Testis (tissue), 3 donors: ENCODE data around the gene RBM28. TPM values are rescaled to one million over a fixed set of nuclear protein-coding genes. Genes with fewer than 3 reads are reported as not detected.

Source experiments
- DNase-seq: peaks from one replicate; pipeline ENCODE4 v3.0.0-alpha.2; 2019
- H3K27ac ChIP-seq, 2 donors: fragments of 200-600 bp; sonication (generic); one replicate each; pipeline ENCODE4 v1.5.1; 2019
- H3K27me3 ChIP-seq: fragments of 200-600 bp; sonication (generic); one replicate; pipeline ENCODE4 v1.5.1; 2019
- H3K36me3 ChIP-seq: fragments of 200-600 bp; sonication (generic); one replicate; pipeline ENCODE4 v1.5.1; 2017; ENCODE audit warnings: low read depth; ENCODE audit errors: missing control alignments
- H3K4me1 ChIP-seq: fragments of 200-600 bp; sonication (generic); one replicate; pipeline ENCODE4 v1.5.1; 2019
- H3K4me3 ChIP-seq, 2 donors: fragments of 200-600 bp; sonication (generic); one replicate each; pipeline ENCODE4 v1.5.1; 2017 to 2019
- H3K9me3 ChIP-seq: fragments of 200-600 bp; sonication (generic); one replicate; pipeline ENCODE4 v1.5.1; 2017
- CTCF ChIP-seq, 3 experiments: fragments of 450-650 bp in 2 of 3; fragments of 200-600 bp in 1 of 3; sonication (generic) in 1 of 3; IDR thresholded peaks; one replicate each; pipeline ENCODE4 v1.5.1; 2016 to 2019; ENCODE audit warnings: antibody characterized with exemption in 3 of 3, mild to moderate bottlenecking in 2 of 3, moderate library complexity in 1 of 3
- POLR2A ChIP-seq: fragments of 450-650 bp; IDR thresholded peaks from one replicate; pipeline ENCODE4 v1.6.1; 2017; ENCODE audit warnings: antibody characterized with exemption, mild to moderate bottlenecking, moderate library complexity
- WGBS, 2 donors: methylation state at CpG; one replicate each; pipeline ENCODE4 v1.1.5; 2018; 5-methylcytosine and 5-hydroxymethylcytosine counted together
- intact Hi-C: fragments of 100-400 bp; cut with DNase I; formaldehyde crosslinking; loops from one replicate; pipeline ENCODE4 v1.15.1; 2023; ENCODE audit warnings: low total_unique reads
- polyA plus RNA-seq: library from polyadenylated mRNA; stranded (reverse); fragments of 350-450 nt; fragmentation: Illumina TruSeq; extraction: RNeasy Lipid Tissue Mini Kit (QIAGEN cat#74804); gene quantifications from one replicate; pipeline ENCODE4 v1.2.3, GENCODE V29; 2014; ENCODE audit warnings: low read depth, low replicate concordance; ENCODE audit not compliant: insufficient read depth
- total RNA-seq, 2 donors: library from RNA; depleted of rRNA; stranded (reverse); fragments of >200 nt; gene quantifications; one replicate each; pipeline ENCODE4 v1.2.3, GENCODE V29; 2016

The RBM28 gene
- total and polyA plus RNA-seq, 3 donors from 2014 or later, result 25.7 to 58.3 (median 54.5) TPM

DNA sequence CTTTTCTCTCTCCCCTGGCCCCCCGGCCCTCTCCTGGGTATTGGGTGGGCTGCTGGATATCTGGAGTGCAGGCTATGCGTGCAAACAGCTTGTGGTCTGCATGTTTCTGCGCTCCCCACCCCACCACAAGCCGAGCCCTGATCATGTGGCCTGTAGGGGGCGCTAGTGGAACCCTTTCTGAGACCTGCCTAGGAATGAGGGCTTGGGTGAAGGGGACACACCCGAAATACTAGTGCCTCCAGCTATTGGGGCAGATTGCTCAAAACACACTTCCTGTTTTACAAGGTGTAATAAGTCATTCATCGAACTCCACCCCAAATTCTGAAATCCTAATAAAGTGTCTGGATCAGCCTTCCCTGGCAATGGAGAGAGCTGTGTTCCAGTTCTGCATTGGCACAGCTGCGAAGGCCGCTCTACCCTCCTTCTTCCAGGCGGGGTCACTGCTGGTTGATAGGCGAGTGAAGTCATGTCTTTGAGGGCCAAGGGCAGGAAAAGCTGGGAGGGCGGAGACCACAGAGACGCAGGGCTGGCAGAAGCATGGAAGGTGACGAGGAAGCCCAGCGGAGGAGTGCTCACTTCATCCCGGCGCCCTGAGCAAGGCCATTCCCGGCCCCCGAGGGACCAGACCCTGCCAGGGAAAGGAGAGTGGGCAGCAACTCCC lies 37.6 kb upstream of the RBM28 start:
- Histone ChIP-seq H3K36me3 (no peaks in the 10 kb centered on the region), H3K9me3 (no peaks in the 10 kb centered on the region), H3K4me1 (no peaks in the 10 kb centered on the region), H3K4me3 (no peak overlapping the region), H3K27ac (no peak overlapping the region), H3K27me3 (no peaks in the 10 kb centered on the region)
- 74 to 76% methylated on average over 16 to 19 of the region's 19 CpGs for whole genome bisulfite sequencing, 2 donors
- intact Hi-C loops, result no loop called here
- TF ChIP-seq POLR2A (no peak), CTCF (IDR thresholded peaks at IDR 0.05) (peak in 1 of 3 experiments; percentile 69)
- DNase-seq, result peak; percentile 46

- WGBS, 2 donors, result 89 to 100% methylated on average over 1 to 3 of the region's 3 CpGs
- intact Hi-C loops, result no loop called here
- H3K4me3 ChIP-seq, result no peak overlapping the region
- H3K9me3 ChIP-seq, result no peaks in the 10 kb centered on the region
- H3K36me3 ChIP-seq, result no peaks in the 10 kb centered on the region
- no peak for DNase-seq
- no peaks in the 10 kb centered on the region for H3K27me3 ChIP-seq
- TF ChIP-seq POLR2A, result no peak
- no peak for TF ChIP-seq CTCF (IDR thresholded peaks at IDR 0.05)
- no peak overlapping the region for H3K27ac ChIP-seq
- no peaks in the 10 kb centered on the region for H3K4me1 ChIP-seq
These were observed 36.9 kb upstream of the RBM28 start for GRCh38 chr7:128380483-128381106.

DNA sequence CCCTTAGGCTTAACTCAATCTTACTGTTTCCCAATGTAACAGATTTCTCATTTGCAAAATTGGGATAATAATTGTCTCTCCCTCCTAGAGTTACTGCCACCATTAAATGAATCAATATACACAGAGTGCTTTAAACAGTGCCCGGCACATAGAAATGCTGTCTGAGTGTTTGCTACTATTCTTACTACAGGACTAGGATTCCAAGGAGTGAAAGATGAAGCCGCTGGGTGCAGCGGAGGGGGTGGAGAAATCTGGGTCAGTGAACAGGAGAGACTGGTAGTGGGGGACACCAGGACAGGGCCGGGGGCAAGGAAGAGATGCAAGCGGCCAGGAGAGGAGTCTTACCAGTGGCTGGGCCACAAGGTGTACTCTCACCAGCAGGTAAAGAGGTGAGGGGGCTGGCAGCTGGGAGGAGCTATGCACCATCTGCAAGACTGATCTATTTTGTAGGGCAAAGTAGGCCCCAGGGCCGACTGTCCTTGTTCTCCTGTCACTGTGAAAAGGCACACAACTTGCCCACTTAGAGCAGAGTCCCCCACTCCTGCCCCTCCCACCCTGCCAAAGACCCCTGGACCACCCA lies 36.3 kb upstream of the RBM28 start:
- H3K27ac ChIP-seq, result no peak overlapping the region
- DNase-seq, result no peak
- TF ChIP-seq CTCF (IDR thresholded peaks at IDR 0.05) (no peak), POLR2A (no peak)
- no peaks in the 10 kb centered on the region for H3K36me3 ChIP-seq
- H3K27me3 ChIP-seq, result no peaks in the 10 kb centered on the region
- intact Hi-C loops, result no loop called here
- H3K4me3 ChIP-seq, result no peak overlapping the region
- WGBS, 2 donors, result 89 to 90% methylated on average over 6 of the region's 6 CpGs
- no peaks in the 10 kb centered on the region for H3K9me3 ChIP-seq
- H3K4me1 ChIP-seq, result no peaks in the 10 kb centered on the region

GRCh38 chr7:128378637-128379036 lies 34.9 kb upstream of the RBM28 start:
- Histone ChIP-seq H3K27ac (no peak overlapping the region), H3K9me3 (no peaks in the 10 kb centered on the region), H3K4me1 (no peaks in the 10 kb centered on the region), H3K36me3 (no peaks in the 10 kb centered on the region), H3K4me3 (no peak overlapping the region), H3K27me3 (no peaks in the 10 kb centered on the region)
- WGBS, 2 donors, result 65% methylated on average over 2 of the region's 2 CpGs
- intact Hi-C loops, result no loop called here
- TF ChIP-seq POLR2A (no peak), CTCF (IDR thresholded peaks at IDR 0.05) (no peak)
- DNase-seq, result no peak
